Sigmoid colon (tissue), 7 donors: ENCODE data around the gene ATG9B. TPM values are rescaled to one million over a fixed set of nuclear protein-coding genes. Genes with fewer than 3 reads are reported as not detected.
A peak's percentile ranks its signal among the peaks of the same experiment; 100 is the strongest.

Experiments
- DNase-seq: peaks from one replicate; pipeline ENCODE4 v3.0.0-alpha.2; 2019
- H3K27ac ChIP-seq, 4 donors: fragments of 200-600 bp; sonication (generic); one replicate each; pipeline ENCODE4 v1.5.1; 2016 to 2019; ENCODE audit warnings: mild to moderate bottlenecking in 1 of 4
- H3K27me3 ChIP-seq, 3 donors: fragments of 200-600 bp; sonication (generic); one replicate each; pipeline ENCODE4 v1.5.1; 2019; ENCODE audit warnings: mild to moderate bottlenecking in 1 of 3
- H3K36me3 ChIP-seq, 4 donors: fragments of 200-600 bp; sonication (generic); one replicate each; pipeline ENCODE4 v1.5.1; 2016 to 2019
- H3K4me1 ChIP-seq, 4 donors: fragments of 200-600 bp; sonication (generic); one replicate each; pipeline ENCODE4 v1.5.1; 2017 to 2019
- H3K4me3 ChIP-seq, 4 donors: fragments of 200-600 bp; sonication (generic); one replicate each; pipeline ENCODE4 v1.5.1; 2017 to 2019; ENCODE audit warnings: mild to moderate bottlenecking in 2 of 4, moderate library complexity in 1 of 4
- H3K9me3 ChIP-seq, 4 donors: fragments of 200-600 bp in 3 of 4; sonication (generic) in 3 of 4; one replicate each; pipeline versions ENCODE4 v1.5.1 to v1.6.1; 2013 to 2019
- EP300 ChIP-seq, 4 donors: sonication (generic); formaldehyde crosslinking; IDR thresholded peaks; one replicate each; pipeline ENCODE4 v1.6.1; 2017; ENCODE audit warnings: antibody characterized with exemption in 4 of 4
- POLR2A ChIP-seq, 2 donors: fragments of 450-650 bp; IDR thresholded peaks; one replicate each; pipeline ENCODE4 v1.6.1; 2016; ENCODE audit warnings: antibody characterized with exemption in 2 of 2, mild to moderate bottlenecking in 2 of 2, moderate library complexity in 2 of 2
- POLR2AphosphoS5 ChIP-seq, 4 donors: sonication (generic); formaldehyde crosslinking; IDR thresholded peaks; one replicate each; pipeline ENCODE4 v1.6.1; 2017; ENCODE audit warnings: antibody characterized with exemption in 4 of 4
- WGBS, 2 donors: extraction: QIAGEN DNeasy Blood & Tissue Kit; methylation state at CpG; one replicate each; pipeline ENCODE4 v1.1.7; 2013; 5-methylcytosine and 5-hydroxymethylcytosine counted together
- intact Hi-C: fragments of 100-400 bp; cut with DNase I; formaldehyde crosslinking; loops from one replicate; pipeline ENCODE4 v1.15.1; 2023
- polyA plus RNA-seq, 3 donors: library from polyadenylated mRNA; stranded (reverse); fragments of 200-250 nt; gene quantifications; one replicate each; pipeline ENCODE4 v1.2.3, GENCODE V29; 2013
- total RNA-seq, 4 donors: library from RNA; depleted of rRNA; stranded (reverse); fragments of >200 nt; gene quantifications; one replicate each; pipeline ENCODE4 v1.1.0, GENCODE V29; 2016
- TF ChIP-seq, protein P1 (sequence below), 4 experiments: fragments of 450-650 bp in 3 of 4; fragments of 200-600 bp in 1 of 4; IDR thresholded peaks; one replicate each; pipeline ENCODE4 v1.5.1; 2016 to 2019; ENCODE audit warnings: antibody characterized with exemption in 4 of 4, mild to moderate bottlenecking in 3 of 4, moderate library complexity in 2 of 4
- donor health status: healthy with polysubstance abuse.
- donor health status: Bipolar disorder and iron deficiency.
- donor health status: healthy.

Gene ATG9B
- total and polyA plus RNA-seq, 7 donors, result 1.2 to 1.6 TPM; not detected in 5

DNA sequence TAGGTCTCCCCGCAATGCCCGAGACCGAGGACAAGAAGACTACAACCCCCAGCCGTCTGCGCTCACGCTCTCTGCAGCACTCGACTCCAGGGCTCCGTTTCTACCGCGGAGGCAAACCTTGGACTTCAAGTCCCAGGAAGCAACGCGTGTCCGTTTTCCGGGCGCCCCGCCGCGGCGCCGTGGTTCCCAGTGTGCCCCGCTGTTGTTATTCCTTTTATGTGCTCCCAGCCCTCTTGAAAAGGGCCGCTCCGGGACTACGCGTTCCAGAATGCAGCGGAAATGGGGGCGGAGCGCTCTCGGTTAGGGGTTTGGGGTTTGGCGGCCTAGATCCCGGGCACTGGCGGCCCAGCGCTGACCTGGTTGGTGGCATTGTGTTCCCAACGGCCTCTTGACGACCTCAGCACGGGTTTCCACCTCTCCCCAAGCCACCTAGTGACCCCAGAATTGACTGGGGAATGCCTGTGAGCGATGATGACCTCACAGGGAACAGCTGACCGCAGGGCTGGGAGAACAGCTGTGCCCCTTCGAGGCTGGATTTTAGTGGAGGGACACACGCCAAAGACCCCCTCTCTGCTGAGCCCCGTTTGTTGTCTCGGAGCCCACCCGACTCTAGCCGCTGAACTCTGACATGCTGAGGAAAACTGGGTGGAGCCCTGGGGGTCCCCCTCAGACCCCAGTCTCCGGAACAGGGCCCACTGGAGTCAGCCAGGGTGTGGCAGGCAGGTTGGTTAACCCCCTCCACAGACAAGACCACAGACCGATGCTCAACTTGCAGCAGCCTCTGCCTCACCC, 33.9 kb upstream of the ATG9B start:
- Histone ChIP-seq H3K27ac (peak overlapping the region; percentile 86 to 96 (median 93)), H3K4me3 (peak overlapping the region; percentile 68 to 91 (median 78)), H3K4me1 (peaks cover 0 to 56% (median 49%) of the 10 kb centered on the region in 4 donors), H3K9me3 (no peaks in the 10 kb centered on the region), H3K27me3 (no peaks in the 10 kb centered on the region), H3K36me3 (peaks cover 0 to 10% (median 0%) of the 10 kb centered on the region in 4 donors)
- TF ChIP-seq EP300 (IDR thresholded peaks at IDR 0.05), result peak in 2 of 4 donors; percentile 7 to 33
- TF ChIP-seq, protein P1, sequence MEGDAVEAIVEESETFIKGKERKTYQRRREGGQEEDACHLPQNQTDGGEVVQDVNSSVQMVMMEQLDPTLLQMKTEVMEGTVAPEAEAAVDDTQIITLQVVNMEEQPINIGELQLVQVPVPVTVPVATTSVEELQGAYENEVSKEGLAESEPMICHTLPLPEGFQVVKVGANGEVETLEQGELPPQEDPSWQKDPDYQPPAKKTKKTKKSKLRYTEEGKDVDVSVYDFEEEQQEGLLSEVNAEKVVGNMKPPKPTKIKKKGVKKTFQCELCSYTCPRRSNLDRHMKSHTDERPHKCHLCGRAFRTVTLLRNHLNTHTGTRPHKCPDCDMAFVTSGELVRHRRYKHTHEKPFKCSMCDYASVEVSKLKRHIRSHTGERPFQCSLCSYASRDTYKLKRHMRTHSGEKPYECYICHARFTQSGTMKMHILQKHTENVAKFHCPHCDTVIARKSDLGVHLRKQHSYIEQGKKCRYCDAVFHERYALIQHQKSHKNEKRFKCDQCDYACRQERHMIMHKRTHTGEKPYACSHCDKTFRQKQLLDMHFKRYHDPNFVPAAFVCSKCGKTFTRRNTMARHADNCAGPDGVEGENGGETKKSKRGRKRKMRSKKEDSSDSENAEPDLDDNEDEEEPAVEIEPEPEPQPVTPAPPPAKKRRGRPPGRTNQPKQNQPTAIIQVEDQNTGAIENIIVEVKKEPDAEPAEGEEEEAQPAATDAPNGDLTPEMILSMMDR (IDR thresholded peaks at IDR 0.05), result no peak
- TF ChIP-seq POLR2AphosphoS5 (IDR thresholded peaks at IDR 0.05), result peak; percentile 72 to 96 (median 78)
- TF ChIP-seq POLR2A (IDR thresholded peaks at IDR 0.05), result peak; percentile 58 to 60
- intact Hi-C loops, result loop anchor here (2.0 kb wide), 2 partner anchors 29 to 53 kb away; partner anchors contain the start of gene ABCB8
- WGBS, 2 donors, result 1% methylated on average over 46 of the region's 46 CpGs
- peak; percentile 100 for DNase-seq

DNA sequence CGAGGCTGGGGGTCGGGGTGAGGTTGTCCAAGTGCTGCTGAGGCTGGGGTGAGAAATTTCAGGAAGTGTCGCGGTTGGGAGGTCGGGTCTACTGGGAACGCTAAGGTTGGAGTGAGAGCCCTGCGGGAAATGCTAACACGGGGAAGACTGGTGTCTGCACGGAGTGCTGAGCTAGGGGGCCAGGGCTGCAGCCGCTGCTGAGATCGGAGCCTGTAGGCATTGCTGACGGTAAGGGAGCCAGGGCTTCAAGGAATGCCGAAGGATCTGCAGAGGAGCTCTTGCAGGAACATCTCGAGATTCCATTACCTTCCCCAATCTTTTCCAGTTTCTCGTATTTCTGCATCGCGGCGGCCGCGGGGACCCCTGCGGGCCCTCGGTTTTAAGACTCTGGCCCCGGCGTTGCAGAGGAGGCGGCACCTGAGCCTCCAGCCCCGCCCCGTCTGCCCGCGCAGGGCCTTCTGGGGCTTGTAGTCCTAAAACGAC, 33.3 kb upstream of the ATG9B start, which contains the start of gene CDK5:
Gene CDK5 (minus strand): TSS at position 392 of the 483 bp plus-strand sequence. CDS start 49 bp downstream, at position 343.
- peaks cover 0 to 10% (median 0%) of the 10 kb centered on the region in 4 donors for H3K36me3 ChIP-seq
- no peaks in the 10 kb centered on the region for H3K9me3 ChIP-seq
- intact Hi-C loops, result no loop called here
- peak within 1 kb of the TSS; percentile 68 to 91 (median 78) for H3K4me3 ChIP-seq
- no peak for TF ChIP-seq EP300 (IDR thresholded peaks at IDR 0.05)
- no peak for TF ChIP-seq POLR2A (IDR thresholded peaks at IDR 0.05)
- TF ChIP-seq POLR2AphosphoS5 (IDR thresholded peaks at IDR 0.05), result no peak
- TF ChIP-seq, protein P1 (IDR thresholded peaks at IDR 0.05), result peak in 1 of 4 experiments; percentile 5
- H3K27me3 ChIP-seq, result no peaks in the 10 kb centered on the region
- 0% methylated on average over 30 of the region's 30 CpGs for WGBS, 2 donors
- H3K27ac ChIP-seq, result peak within 1 kb of the TSS; percentile 86 to 96 (median 93)
- H3K4me1 ChIP-seq, result peaks cover 0 to 49% (median 43%) of the 10 kb centered on the region in 4 donors
- peak; percentile 76 for DNase-seq

DNA sequence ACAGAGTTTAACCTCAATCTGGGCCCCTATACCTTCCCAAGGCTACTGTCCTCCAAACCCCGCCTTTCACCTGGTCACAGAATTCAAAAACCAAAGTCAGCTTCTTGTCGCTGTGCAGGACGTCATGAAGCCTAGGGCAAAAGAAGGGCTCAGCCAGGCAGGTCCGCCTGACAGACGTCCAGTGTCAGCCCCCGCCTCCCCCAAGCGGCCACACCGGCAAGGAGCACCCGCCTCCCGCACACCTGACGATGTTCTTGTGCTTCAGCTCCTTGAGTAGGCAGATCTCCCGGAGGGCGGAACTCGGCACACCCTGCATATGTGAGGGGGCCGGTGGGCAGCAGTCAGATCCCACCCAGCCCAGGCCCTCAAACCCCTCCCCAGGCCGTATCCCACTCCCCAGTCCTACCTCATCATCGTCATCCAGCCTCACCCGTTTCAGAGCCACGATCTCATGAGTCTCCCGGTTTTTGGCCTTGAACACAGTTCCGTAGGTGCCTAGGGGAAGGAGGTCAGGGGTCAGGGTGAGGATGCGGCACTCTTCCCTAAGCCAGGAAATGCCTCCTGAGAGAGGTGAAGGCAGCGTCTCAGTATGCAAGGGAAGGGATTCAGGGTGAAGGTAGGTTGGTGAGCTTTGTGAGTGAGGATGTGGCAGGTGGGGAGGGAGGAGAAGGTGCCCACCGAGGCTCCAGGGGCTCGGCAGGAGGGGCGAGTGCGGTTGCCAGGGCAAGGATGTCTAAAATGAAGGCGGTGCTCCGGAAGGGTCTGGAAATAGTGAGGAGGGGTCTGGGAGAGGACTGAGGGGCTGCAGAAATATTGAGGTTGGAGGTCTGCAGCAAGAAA, 32.6 kb upstream of the ATG9B start:
- H3K36me3 ChIP-seq, result peaks cover 0 to 10% (median 0%) of the 10 kb centered on the region in 4 donors
- H3K27ac ChIP-seq, result peak overlapping the region in 3 of 4 donors; percentile 86 to 96 (median 93)
- peak overlapping the region; percentile 50 to 91 (median 60) for H3K4me3 ChIP-seq
- 22 to 47% methylated on average over 29 of the region's 29 CpGs for WGBS, 2 donors
- H3K9me3 ChIP-seq, result no peaks in the 10 kb centered on the region
- H3K4me1 ChIP-seq, result peaks cover 0 to 43% (median 36%) of the 10 kb centered on the region in 4 donors
- TF ChIP-seq, protein P1 (IDR thresholded peaks at IDR 0.05), result no peak
- TF ChIP-seq POLR2AphosphoS5 (IDR thresholded peaks at IDR 0.05) (no peak), POLR2A (IDR thresholded peaks at IDR 0.05) (no peak), EP300 (IDR thresholded peaks at IDR 0.05) (no peak)
- no peaks in the 10 kb centered on the region for H3K27me3 ChIP-seq
- no peak for DNase-seq
- intact Hi-C loops, result no loop called here

DNA sequence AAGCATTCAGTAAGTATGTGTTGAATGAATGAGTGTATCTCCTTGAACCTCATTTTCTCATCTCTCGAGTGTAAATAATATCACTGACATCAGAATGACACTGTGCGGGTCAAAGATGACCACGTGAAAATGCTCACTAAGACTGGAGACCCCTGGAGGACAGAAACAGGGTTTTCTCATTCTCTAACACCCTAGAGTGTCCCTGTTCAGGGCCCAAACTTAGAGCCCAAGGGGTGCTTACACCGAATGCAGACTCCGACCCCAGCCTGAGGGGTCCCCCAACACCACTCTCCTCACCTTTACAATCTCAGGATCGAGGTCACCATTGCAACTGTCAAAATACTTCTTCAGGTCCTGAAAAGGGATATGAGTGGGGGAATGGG, 32.0 kb upstream of the ATG9B start:
- intact Hi-C loops, result no loop called here
- Histone ChIP-seq H3K4me1 (peaks cover 0 to 43% (median 33%) of the 10 kb centered on the region in 4 donors), H3K9me3 (no peaks in the 10 kb centered on the region), H3K36me3 (peaks cover 0 to 10% (median 0%) of the 10 kb centered on the region in 4 donors), H3K27me3 (no peaks in the 10 kb centered on the region), H3K4me3 (no peak overlapping the region), H3K27ac (no peak overlapping the region)
- TF ChIP-seq POLR2AphosphoS5 (IDR thresholded peaks at IDR 0.05) (no peak), POLR2A (IDR thresholded peaks at IDR 0.05) (no peak), EP300 (IDR thresholded peaks at IDR 0.05) (no peak)
- TF ChIP-seq, protein P1 (IDR thresholded peaks at IDR 0.05), result no peak
- DNase-seq, result no peak
- WGBS, 2 donors, result 87 to 91% methylated on average over 6 of the region's 6 CpGs
